A549 treated with RU486 at 1 μM for 4 hours (cell line): ENCODE results near the gene HLA-A. TPM values are rescaled to one million over a fixed set of nuclear protein-coding genes. Genes with fewer than 3 reads are reported as not detected.

Experiments used
- total RNA-seq: library from RNA; stranded (reverse); fragments of 200-300 nt; extraction: Qiagen RNA extraction; gene quantifications from 5 replicates; pipeline ENCODE4 v1.2.3, GENCODE V29; 2022; ENCODE audit warnings: low read depth

Gene HLA-A
- total RNA-seq = 113 to 153 TPM (median 141 TPM) in 5 replicates

DNA sequence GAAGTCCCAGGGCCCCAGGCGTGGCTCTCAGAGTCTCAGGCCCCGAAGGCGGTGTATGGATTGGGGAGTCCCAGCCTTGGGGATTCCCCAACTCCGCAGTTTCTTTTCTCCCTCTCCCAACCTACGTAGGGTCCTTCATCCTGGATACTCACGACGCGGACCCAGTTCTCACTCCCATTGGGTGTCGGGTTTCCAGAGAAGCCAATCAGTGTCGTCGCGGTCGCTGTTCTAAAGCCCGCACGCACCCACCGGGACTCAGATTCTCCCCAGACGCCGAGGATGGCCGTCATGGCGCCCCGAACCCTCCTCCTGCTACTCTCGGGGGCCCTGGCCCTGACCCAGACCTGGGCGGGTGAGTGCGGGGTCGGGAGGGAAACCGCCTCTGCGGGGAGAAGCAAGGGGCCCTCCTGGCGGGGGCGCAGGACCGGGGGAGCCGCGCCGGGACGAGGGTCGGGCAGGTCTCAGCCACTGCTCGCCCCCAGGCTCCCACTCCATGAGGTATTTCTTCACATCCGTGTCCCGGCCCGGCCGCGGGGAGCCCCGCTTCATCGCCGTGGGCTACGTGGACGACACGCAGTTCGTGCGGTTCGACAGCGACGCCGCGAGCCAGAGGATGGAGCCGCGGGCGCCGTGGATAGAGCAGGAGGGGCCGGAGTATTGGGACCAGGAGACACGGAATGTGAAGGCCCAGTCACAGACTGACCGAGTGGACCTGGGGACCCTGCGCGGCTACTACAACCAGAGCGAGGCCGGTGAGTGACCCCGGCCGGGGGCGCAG lies at the start of gene HLA-A:
HLA-A (plus strand) TSS at position 258 of the 778 bp plus-strand sequence; CDS start at position 280, 22 bp downstream.

Other genes starting within 250 kb of the HLA-A start
- gene HLA-F, start 219.1 kb upstream of the HLA-A start, total RNA-seq = 3.5 to 5.1 TPM (median 4.4 TPM) in 5 replicates
- 0.13 TPM in 1 of 5 replicates, not detected in the others for gene HLA-G, start 114.7 kb upstream of the HLA-A start, total RNA-seq
- 26.6 to 38.4 TPM (median 34.8 TPM) in 5 replicates for gene POLR1H, start 118.7 kb downstream of the HLA-A start, total RNA-seq
- gene PPP1R11, start 124.7 kb downstream of the HLA-A start, total RNA-seq = 41.2 to 47.5 TPM (median 42.1 TPM) in 5 replicates
- gene RNF39, start 133.2 kb downstream of the HLA-A start, total RNA-seq = 0.03 to 0.06 TPM in 2 of 5 replicates, not detected in the others
- gene TRIM31, start 170.6 kb downstream of the HLA-A start, total RNA-seq = 1.6 to 3.1 TPM (median 2.3 TPM) in 5 replicates
- gene TRIM40, start 193.6 kb downstream of the HLA-A start, total RNA-seq = not detected in 5 replicates
- not detected in 5 replicates for gene TRIM10, start 218.7 kb downstream of the HLA-A start, total RNA-seq
- 0.20 TPM in 1 of 5 replicates, not detected in the others for gene TRIM15, start 221.0 kb downstream of the HLA-A start, total RNA-seq